Measurements from ENCODE around the gene ARVCF. TPM values are rescaled to one million over a fixed set of nuclear protein-coding genes. Genes with fewer than 3 reads are reported as not detected.

The ARVCF gene
- total RNA-seq, 1 experiment from 2014 or later, result 15.6 TPM

DNA sequence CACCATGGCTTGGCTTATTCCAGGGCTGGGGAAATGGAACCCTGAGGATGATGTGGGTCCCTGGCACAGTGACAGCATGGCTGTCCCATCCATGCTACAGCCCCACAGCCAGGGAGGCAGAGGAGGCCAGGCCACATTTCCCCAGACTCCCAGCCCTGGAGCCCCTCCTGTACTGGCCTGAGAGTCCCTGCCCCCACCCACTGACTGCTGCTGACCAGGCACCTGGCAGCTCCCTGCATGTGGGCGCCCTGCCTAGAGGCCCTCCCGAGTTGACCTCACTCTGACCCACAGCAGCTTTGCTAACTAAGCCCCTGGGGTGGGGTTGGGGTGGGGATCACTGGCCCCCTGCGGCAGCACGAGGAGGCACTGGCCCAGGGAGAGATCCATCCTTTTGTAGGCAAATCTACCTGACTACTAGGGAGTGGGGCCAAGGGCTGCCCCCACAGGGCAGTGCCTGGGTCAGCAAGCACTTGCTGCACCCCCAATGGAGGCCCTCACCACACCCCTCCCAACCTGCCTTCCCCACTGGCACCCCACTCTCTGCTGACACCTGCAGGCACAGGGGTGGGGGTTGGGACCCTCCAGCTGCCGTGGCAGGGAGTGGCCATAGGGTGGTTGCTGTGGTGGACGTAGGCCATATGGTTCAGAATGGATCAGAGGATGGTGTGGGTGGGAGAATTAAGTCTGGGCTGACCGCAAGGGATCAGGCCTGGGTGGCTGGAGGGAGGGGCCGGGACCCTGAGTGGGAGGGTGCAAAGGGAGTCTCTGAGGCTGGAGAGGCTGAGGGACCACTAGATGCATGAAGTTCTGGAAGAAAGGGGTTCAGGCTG is 17.4 kb downstream of the ARVCF start:
- H4K20me1 ChIP-seq (ENCODE audit: insufficient read depth), result no peaks in the 10 kb centered on the region
- H3F3A ChIP-seq (ENCODE audit: insufficient read depth, low read depth), result no peaks in the 10 kb centered on the region
- intact Hi-C loops (cut with micrococcal nuclease; ENCODE audit: unreplicated experiment), result no loop called here
- no peak overlapping the region for H3K27ac ChIP-seq
- no peaks in the 10 kb centered on the region for H3K36me3 ChIP-seq (ENCODE audit: low read depth)
- H3K4me2 ChIP-seq, result no peak overlapping the region
- ChIA-PET POLR2A (ENCODE audit: unreplicated experiment) (no interaction called here), CTCF (no interaction called here)
- no peaks in the 10 kb centered on the region for H3K79me2 ChIP-seq (ENCODE audit: low read depth)
- no peaks in the 10 kb centered on the region for H3K4me1 ChIP-seq (replicated peaks; ENCODE audit: insufficient read depth)
- H3K27me3 ChIP-seq (ENCODE audit: insufficient read depth, low read depth), result no peaks in the 10 kb centered on the region
- no peak for DNase-seq
- no TSS peak for BruUV-seq (replicated peaks)
- TF ChIP-seq, protein P1, sequence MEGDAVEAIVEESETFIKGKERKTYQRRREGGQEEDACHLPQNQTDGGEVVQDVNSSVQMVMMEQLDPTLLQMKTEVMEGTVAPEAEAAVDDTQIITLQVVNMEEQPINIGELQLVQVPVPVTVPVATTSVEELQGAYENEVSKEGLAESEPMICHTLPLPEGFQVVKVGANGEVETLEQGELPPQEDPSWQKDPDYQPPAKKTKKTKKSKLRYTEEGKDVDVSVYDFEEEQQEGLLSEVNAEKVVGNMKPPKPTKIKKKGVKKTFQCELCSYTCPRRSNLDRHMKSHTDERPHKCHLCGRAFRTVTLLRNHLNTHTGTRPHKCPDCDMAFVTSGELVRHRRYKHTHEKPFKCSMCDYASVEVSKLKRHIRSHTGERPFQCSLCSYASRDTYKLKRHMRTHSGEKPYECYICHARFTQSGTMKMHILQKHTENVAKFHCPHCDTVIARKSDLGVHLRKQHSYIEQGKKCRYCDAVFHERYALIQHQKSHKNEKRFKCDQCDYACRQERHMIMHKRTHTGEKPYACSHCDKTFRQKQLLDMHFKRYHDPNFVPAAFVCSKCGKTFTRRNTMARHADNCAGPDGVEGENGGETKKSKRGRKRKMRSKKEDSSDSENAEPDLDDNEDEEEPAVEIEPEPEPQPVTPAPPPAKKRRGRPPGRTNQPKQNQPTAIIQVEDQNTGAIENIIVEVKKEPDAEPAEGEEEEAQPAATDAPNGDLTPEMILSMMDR (conservative IDR thresholded peaks at IDR 0.05), result no peak
- no peak for TF ChIP-seq EZH2 (IDR thresholded peaks at IDR 0.05; ENCODE audit: low read depth)
- no peaks in the 10 kb centered on the region for H3K9me3 ChIP-seq (ENCODE audit: insufficient read depth, low read depth)
- no peak overlapping the region for H3K4me3 ChIP-seq
- no peaks in the 10 kb centered on the region for H3K9me2 ChIP-seq (ENCODE audit: insufficient read depth)
- H2AFZ ChIP-seq, result no peak overlapping the region

DNA sequence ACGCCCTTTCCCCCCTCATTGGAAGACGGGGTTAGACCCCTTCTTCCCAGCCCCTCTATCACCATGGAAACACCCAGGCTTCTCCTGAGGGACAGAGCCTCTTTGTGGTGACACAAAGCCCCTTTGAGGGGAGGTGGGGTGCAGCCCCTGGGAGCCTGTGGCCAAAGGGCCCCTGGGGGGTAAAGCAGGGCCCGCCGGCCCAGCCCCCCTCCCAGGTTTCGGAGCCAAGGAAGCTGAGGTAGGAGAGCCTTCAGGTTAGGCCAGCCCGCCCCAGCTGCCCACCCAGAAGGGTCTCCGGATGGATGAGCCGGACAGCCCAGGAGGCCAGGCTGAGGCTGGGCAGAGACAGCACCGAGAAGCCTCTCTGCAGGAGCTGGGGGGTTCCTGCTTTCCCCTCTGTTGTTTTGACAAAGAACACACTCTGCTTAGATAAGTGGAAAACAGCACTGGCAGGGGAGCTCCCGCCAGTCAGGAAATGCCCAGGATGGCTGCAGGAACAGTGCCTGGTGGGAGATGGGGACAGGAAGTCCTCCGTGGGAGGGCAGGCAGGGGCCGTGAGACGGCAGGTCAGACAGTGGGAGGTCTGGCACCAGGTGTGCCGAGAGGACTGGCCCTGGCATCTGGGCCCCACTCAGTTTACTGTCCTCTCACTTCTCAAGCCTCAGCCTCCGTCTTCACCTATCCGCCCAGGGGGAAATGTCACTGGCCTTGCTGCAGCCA is 18.2 kb downstream of the ARVCF start:
- H3K79me2 ChIP-seq (ENCODE audit: low read depth), result no peaks in the 10 kb centered on the region
- TF ChIP-seq, protein P1 (conservative IDR thresholded peaks at IDR 0.05), result no peak
- no peak for TF ChIP-seq EZH2 (IDR thresholded peaks at IDR 0.05; ENCODE audit: low read depth)
- no peaks in the 10 kb centered on the region for H3K9me3 ChIP-seq (ENCODE audit: insufficient read depth, low read depth)
- no TSS peak for BruUV-seq (replicated peaks)
- H3K36me3 ChIP-seq (ENCODE audit: low read depth), result no peaks in the 10 kb centered on the region
- ChIA-PET CTCF (no interaction called here), POLR2A (ENCODE audit: unreplicated experiment) (no interaction called here)
- H3K27me3 ChIP-seq (ENCODE audit: insufficient read depth, low read depth), result no peaks in the 10 kb centered on the region
- no peak for DNase-seq
- no peak overlapping the region for H3K27ac ChIP-seq
- H3K9me2 ChIP-seq (ENCODE audit: insufficient read depth), result no peaks in the 10 kb centered on the region
- H3K4me1 ChIP-seq (replicated peaks; ENCODE audit: insufficient read depth), result no peaks in the 10 kb centered on the region
- H4K20me1 ChIP-seq (ENCODE audit: insufficient read depth), result no peaks in the 10 kb centered on the region
- intact Hi-C loops (cut with micrococcal nuclease; ENCODE audit: unreplicated experiment), result no loop called here
- H3F3A ChIP-seq (ENCODE audit: insufficient read depth, low read depth), result no peaks in the 10 kb centered on the region
- no peak overlapping the region for H3K4me3 ChIP-seq
- no peak overlapping the region for H3K4me2 ChIP-seq
- H2AFZ ChIP-seq, result no peak overlapping the region

DNA sequence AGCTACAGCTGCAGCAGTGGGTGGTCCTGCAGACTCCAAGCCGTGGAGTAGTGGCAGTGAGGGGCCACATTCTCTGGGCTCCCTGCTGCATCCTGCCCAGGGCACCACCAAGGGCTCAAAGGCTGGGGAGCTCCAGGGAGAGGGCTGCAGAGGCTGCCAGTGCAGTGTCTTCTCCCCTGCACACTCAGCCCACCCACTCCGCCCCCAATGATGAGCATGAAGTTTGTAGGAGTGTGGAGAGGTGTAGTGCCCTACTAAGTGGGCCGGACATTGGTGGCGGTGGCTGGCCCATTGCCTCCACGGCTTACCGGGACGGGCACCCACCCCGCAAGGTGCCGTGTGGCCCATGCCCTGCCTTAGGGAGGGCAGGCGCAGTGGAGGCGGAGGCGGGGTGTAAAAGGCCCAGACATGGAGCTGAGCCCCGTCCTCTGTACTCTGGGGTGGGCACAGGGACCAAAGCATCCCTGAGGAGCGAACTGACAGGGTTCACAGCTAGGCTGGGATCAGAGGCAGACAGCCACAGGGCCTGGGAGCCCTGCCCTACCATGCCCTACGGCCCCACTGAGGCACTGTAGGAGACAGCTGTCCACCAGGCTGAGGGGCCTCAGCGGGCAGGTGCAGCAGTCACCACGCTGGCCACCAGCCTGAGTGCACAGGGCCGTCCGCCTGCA is 18.9 kb downstream of the ARVCF start:
- Histone ChIP-seq H3K79me2 (ENCODE audit: low read depth) (no peaks in the 10 kb centered on the region), H3K27ac (no peak overlapping the region), H3K4me3 (no peak overlapping the region), H3F3A (ENCODE audit: insufficient read depth, low read depth) (no peaks in the 10 kb centered on the region), H2AFZ (no peak overlapping the region), H3K9me3 (ENCODE audit: insufficient read depth, low read depth) (no peaks in the 10 kb centered on the region), H3K36me3 (ENCODE audit: low read depth) (no peaks in the 10 kb centered on the region), H3K9me2 (ENCODE audit: insufficient read depth) (no peaks in the 10 kb centered on the region), H4K20me1 (ENCODE audit: insufficient read depth) (no peaks in the 10 kb centered on the region), H3K4me2 (no peak overlapping the region), H3K4me1 (replicated peaks; ENCODE audit: insufficient read depth) (no peaks in the 10 kb centered on the region), H3K27me3 (ENCODE audit: insufficient read depth, low read depth) (no peaks in the 10 kb centered on the region)
- intact Hi-C loops (cut with micrococcal nuclease; ENCODE audit: unreplicated experiment), result no loop called here
- TF ChIP-seq, protein P1 (conservative IDR thresholded peaks at IDR 0.05), result no peak
- TF ChIP-seq EZH2 (IDR thresholded peaks at IDR 0.05; ENCODE audit: low read depth), result no peak
- ChIA-PET POLR2A (ENCODE audit: unreplicated experiment) (no interaction called here), CTCF (no interaction called here)
- BruUV-seq (replicated peaks), result no TSS peak
- no peak for DNase-seq
